KMS-11 (cell line): Measurements from ENCODE around the gene SLC38A4.
"Not testable (repeated sequence)": the region's sequence is repeated elsewhere in the genome, so short reads cannot be mapped to it uniquely, and the experiment has no call there.

ENCODE experiments used
- H2AFZ ChIP-seq: fragments of 200-600 bp; sonication (generic); 2 replicates; pipeline ENCODE4 v1.6.1; 2016; ENCODE audit warnings: antibody characterized with exemption, mixed run types, low read depth
- H3K27ac ChIP-seq: fragments of 200-600 bp; sonication (generic); 2 replicates; pipeline ENCODE4 v1.6.1; 2016; ENCODE audit warnings: mild to moderate bottlenecking, mixed run types
- H3K27me3 ChIP-seq: fragments of 200-600 bp; sonication (generic); 2 replicates; pipeline ENCODE4 v1.6.1; 2017; ENCODE audit warnings: mild to moderate bottlenecking, low read depth, mixed run types, moderate library complexity; ENCODE audit not compliant: insufficient read depth
- H3K36me3 ChIP-seq: fragments of 200-600 bp; sonication (generic); 2 replicates; pipeline ENCODE4 v1.6.1; 2017; ENCODE audit warnings: mild to moderate bottlenecking, mixed run types; ENCODE audit not compliant: insufficient read depth
- H3K4me1 ChIP-seq: fragments of 200-600 bp; sonication (generic); 2 replicates; pipeline ENCODE4 v1.6.1; 2016; ENCODE audit warnings: mild to moderate bottlenecking, low read depth, mixed run types; ENCODE audit not compliant: poor library complexity, severe bottlenecking
- H3K4me2 ChIP-seq: fragments of 200-600 bp; sonication (generic); 2 replicates; pipeline ENCODE4 v1.7.0; 2016; ENCODE audit warnings: mild to moderate bottlenecking, mixed run types
- H3K4me3 ChIP-seq: fragments of 200-600 bp; sonication (generic); IDR thresholded peaks from 2 replicates; pipeline ENCODE4 v1.6.1; 2017; ENCODE audit warnings: low read depth, low read length, mixed read lengths; ENCODE audit not compliant: insufficient read depth
- H3K79me2 ChIP-seq: fragments of 200-600 bp; sonication (generic); 2 replicates; pipeline ENCODE4 v1.6.1; 2016; ENCODE audit warnings: low read depth, mixed run types; ENCODE audit not compliant: insufficient read depth
- H3K9ac ChIP-seq: fragments of 200-600 bp; sonication (generic); 2 replicates; pipeline ENCODE4 v1.6.1; 2016; ENCODE audit warnings: mild to moderate bottlenecking, mixed run types
- H4K20me1 ChIP-seq: fragments of 200-600 bp; sonication (generic); 2 replicates; pipeline ENCODE4 v1.6.1; 2016; ENCODE audit warnings: mild to moderate bottlenecking, mixed run types; ENCODE audit not compliant: insufficient read depth
- CTCF ChIP-seq: fragments of 200-600 bp; sonication (generic); conservative IDR thresholded peaks from 2 replicates; pipeline ENCODE4 v1.6.1; 2017; ENCODE audit warnings: low read depth, mild to moderate bottlenecking, antibody characterized with exemption, low read length, moderate library complexity, mixed read lengths

The SLC38A4 gene

GRCh38 chr12:46865311-46865710, 39.5 kb upstream of the SLC38A4 start:
- Histone ChIP-seq H2AFZ (no peak overlapping the region), H3K4me3 (no peak overlapping the region), H3K27me3 (no peaks in the 10 kb centered on the region), H3K79me2 (no peaks in the 10 kb centered on the region), H3K4me2 (no peak overlapping the region), H3K9ac (no peak overlapping the region), H3K27ac (no peak overlapping the region), H4K20me1 (no peaks in the 10 kb centered on the region), H3K36me3 (no peaks in the 10 kb centered on the region), H3K4me1 (no peaks in the 10 kb centered on the region)
- TF ChIP-seq CTCF: no peak

- Histone ChIP-seq H3K27ac (no peak overlapping the region), H3K4me1 (no peaks in the 10 kb centered on the region), H3K36me3 (no peaks in the 10 kb centered on the region), H3K9ac (no peak overlapping the region), H3K27me3 (no peaks in the 10 kb centered on the region), H3K4me2 (no peak overlapping the region), H4K20me1 (no peaks in the 10 kb centered on the region), H3K4me3 (no peak overlapping the region), H2AFZ (no peak overlapping the region), H3K79me2 (no peaks in the 10 kb centered on the region)
- TF ChIP-seq CTCF: no peak
Observed at GRCh38 chr12:46858368-46858767, 32.6 kb upstream of the SLC38A4 start.

GRCh38 chr12:46857486-46857885, 31.7 kb upstream of the SLC38A4 start:
- H3K36me3 ChIP-seq: no peaks in the 10 kb centered on the region
- no peak overlapping the region for H2AFZ ChIP-seq
- H3K9ac ChIP-seq: no peak overlapping the region
- H3K27ac ChIP-seq: no peak overlapping the region
- no peaks in the 10 kb centered on the region for H4K20me1 ChIP-seq
- no peak overlapping the region for H3K4me2 ChIP-seq
- no peaks in the 10 kb centered on the region for H3K79me2 ChIP-seq
- no peaks in the 10 kb centered on the region for H3K27me3 ChIP-seq
- no peak for TF ChIP-seq CTCF
- H3K4me1 ChIP-seq: no peaks in the 10 kb centered on the region
- no peak overlapping the region for H3K4me3 ChIP-seq

- no peak overlapping the region for H3K9ac ChIP-seq
- no peaks in the 10 kb centered on the region for H4K20me1 ChIP-seq
- H2AFZ ChIP-seq: no peak overlapping the region
- no peaks in the 10 kb centered on the region for H3K79me2 ChIP-seq
- no peak for TF ChIP-seq CTCF
- H3K27me3 ChIP-seq: no peaks in the 10 kb centered on the region
- no peak overlapping the region for H3K4me2 ChIP-seq
- H3K4me3 ChIP-seq: no peak overlapping the region
- H3K27ac ChIP-seq: no peak overlapping the region
- H3K36me3 ChIP-seq: no peaks in the 10 kb centered on the region
- no peaks in the 10 kb centered on the region for H3K4me1 ChIP-seq
Observed at GRCh38 chr12:46855760-46856159, 30.0 kb upstream of the SLC38A4 start.

- H3K4me1 ChIP-seq, H3K4me3 ChIP-seq, H3K79me2 ChIP-seq, H3K27ac ChIP-seq, H3K4me2 ChIP-seq, H3K36me3 ChIP-seq, H4K20me1 ChIP-seq, H3K27me3 ChIP-seq, H3K9ac ChIP-seq, H2AFZ ChIP-seq: not testable (repeated sequence)
Observed at GRCh38 chr12:46854188-46854587, 28.4 kb upstream of the SLC38A4 start.

GRCh38 chr12:46848792-46849191, 23.0 kb upstream of the SLC38A4 start:
- H3K4me2 ChIP-seq, H3K79me2 ChIP-seq, H3K27ac ChIP-seq, H2AFZ ChIP-seq, H3K4me1 ChIP-seq, H3K9ac ChIP-seq, H4K20me1 ChIP-seq, H3K27me3 ChIP-seq, H3K36me3 ChIP-seq, H3K4me3 ChIP-seq: not testable (repeated sequence)
